ENCODE measurements around the gene OPCML.

OPCML gene

GRCh38 chr11:132862137-132862536 is 670.2 kb downstream of the OPCML start:
- H3K4me1 ChIP-seq (ENCODE audit: control insufficient read depth in 1 of 2, insufficient read depth in 1 of 2, low read depth in 1 of 2, low read length in 1 of 2): no peaks in the 10 kb centered on the region
- TF ChIP-seq CTCF (IDR thresholded peaks at IDR 0.05): no peak
- H3K27me3 ChIP-seq: no peaks in the 10 kb centered on the region
- no peaks in the 10 kb centered on the region for H3K9me3 ChIP-seq
- no peak overlapping the region for H3K4me3 ChIP-seq (ENCODE audit: low read depth in 1 of 2, low read length in 1 of 2)
- H3K36me3 ChIP-seq: no peaks in the 10 kb centered on the region
- no peak overlapping the region for H3K27ac ChIP-seq

- TF ChIP-seq CTCF (IDR thresholded peaks at IDR 0.05): no peak
- no peaks in the 10 kb centered on the region for H3K36me3 ChIP-seq
- H3K27me3 ChIP-seq: no peaks in the 10 kb centered on the region
- no peak overlapping the region for H3K4me3 ChIP-seq (ENCODE audit: low read depth in 1 of 2, low read length in 1 of 2)
- H3K27ac ChIP-seq: no peak overlapping the region
- H3K4me1 ChIP-seq (ENCODE audit: control insufficient read depth in 1 of 2, insufficient read depth in 1 of 2, low read depth in 1 of 2, low read length in 1 of 2): no peaks in the 10 kb centered on the region
- H3K9me3 ChIP-seq: no peaks in the 10 kb centered on the region
Observed at GRCh38 chr11:132859306-132859705, 673.0 kb downstream of the OPCML start.

GRCh38 chr11:132858223-132858622 is 674.1 kb downstream of the OPCML start:
- H3K36me3 ChIP-seq: no peaks in the 10 kb centered on the region
- H3K4me1 ChIP-seq (ENCODE audit: control insufficient read depth in 1 of 2, insufficient read depth in 1 of 2, low read depth in 1 of 2, low read length in 1 of 2): no peaks in the 10 kb centered on the region
- no peaks in the 10 kb centered on the region for H3K9me3 ChIP-seq
- TF ChIP-seq CTCF (IDR thresholded peaks at IDR 0.05): no peak
- no peaks in the 10 kb centered on the region for H3K27me3 ChIP-seq
- H3K27ac ChIP-seq: no peak overlapping the region
- no peak overlapping the region for H3K4me3 ChIP-seq (ENCODE audit: low read depth in 1 of 2, low read length in 1 of 2)

GRCh38 chr11:132856032-132856431 is 676.3 kb downstream of the OPCML start:
- Histone ChIP-seq H3K27me3 (no peaks in the 10 kb centered on the region), H3K36me3 (no peaks in the 10 kb centered on the region), H3K4me1 (ENCODE audit: control insufficient read depth in 1 of 2, insufficient read depth in 1 of 2, low read depth in 1 of 2, low read length in 1 of 2) (no peaks in the 10 kb centered on the region), H3K9me3 (no peaks in the 10 kb centered on the region), H3K4me3 (ENCODE audit: low read depth in 1 of 2, low read length in 1 of 2) (no peak overlapping the region), H3K27ac (no peak overlapping the region)
- no peak for TF ChIP-seq CTCF (IDR thresholded peaks at IDR 0.05)

- H3K9me3 ChIP-seq: no peaks in the 10 kb centered on the region
- no peaks in the 10 kb centered on the region for H3K27me3 ChIP-seq
- H3K4me1 ChIP-seq (ENCODE audit: control insufficient read depth in 1 of 2, insufficient read depth in 1 of 2, low read depth in 1 of 2, low read length in 1 of 2): no peaks in the 10 kb centered on the region
- no peaks in the 10 kb centered on the region for H3K36me3 ChIP-seq
- no peak overlapping the region for H3K27ac ChIP-seq
- no peak overlapping the region for H3K4me3 ChIP-seq (ENCODE audit: low read depth in 1 of 2, low read length in 1 of 2)
- TF ChIP-seq CTCF (IDR thresholded peaks at IDR 0.05): no peak
Observed at GRCh38 chr11:132855516-132855915, 676.8 kb downstream of the OPCML start.

GRCh38 chr11:132853886-132854285 is 678.4 kb downstream of the OPCML start:
- H3K27ac ChIP-seq: no peak overlapping the region
- no peak for TF ChIP-seq CTCF (IDR thresholded peaks at IDR 0.05)
- H3K4me3 ChIP-seq (ENCODE audit: low read depth in 1 of 2, low read length in 1 of 2): no peak overlapping the region

More at GRCh38 chr11:132853886-132854285, 678.4 kb downstream of the OPCML start:
- H3K27me3 ChIP-seq: no peaks in the 10 kb centered on the region
- H3K9me3 ChIP-seq: no peaks in the 10 kb centered on the region
- no peaks in the 10 kb centered on the region for H3K36me3 ChIP-seq
- no peaks in the 10 kb centered on the region for H3K4me1 ChIP-seq (ENCODE audit: control insufficient read depth in 1 of 2, insufficient read depth in 1 of 2, low read depth in 1 of 2, low read length in 1 of 2)
